Measurements from ENCODE around the gene TACR3. TPM values are rescaled to one million over a fixed set of nuclear protein-coding genes. Genes with fewer than 3 reads are reported as not detected.
"Not testable (repeated sequence)": the region's sequence is repeated elsewhere in the genome, so short reads cannot be mapped to it uniquely, and the experiment has no call there.

TACR3 gene
- total and polyA plus RNA-seq, 7 donors = not detected

- no peaks in the 10 kb centered on the region for H3K4me1 ChIP-seq
- no peaks in the 10 kb centered on the region for H3K36me3 ChIP-seq
- H3K4me3 ChIP-seq = no peak overlapping the region
- no peak overlapping the region for H3K27ac ChIP-seq
- TF ChIP-seq POLR2AphosphoS5 (IDR thresholded peaks at IDR 0.05) = no peak
- TF ChIP-seq EP300 (IDR thresholded peaks at IDR 0.05) = no peak
- TF ChIP-seq POLR2A (IDR thresholded peaks at IDR 0.05) = no peak
- TF ChIP-seq, protein P1, sequence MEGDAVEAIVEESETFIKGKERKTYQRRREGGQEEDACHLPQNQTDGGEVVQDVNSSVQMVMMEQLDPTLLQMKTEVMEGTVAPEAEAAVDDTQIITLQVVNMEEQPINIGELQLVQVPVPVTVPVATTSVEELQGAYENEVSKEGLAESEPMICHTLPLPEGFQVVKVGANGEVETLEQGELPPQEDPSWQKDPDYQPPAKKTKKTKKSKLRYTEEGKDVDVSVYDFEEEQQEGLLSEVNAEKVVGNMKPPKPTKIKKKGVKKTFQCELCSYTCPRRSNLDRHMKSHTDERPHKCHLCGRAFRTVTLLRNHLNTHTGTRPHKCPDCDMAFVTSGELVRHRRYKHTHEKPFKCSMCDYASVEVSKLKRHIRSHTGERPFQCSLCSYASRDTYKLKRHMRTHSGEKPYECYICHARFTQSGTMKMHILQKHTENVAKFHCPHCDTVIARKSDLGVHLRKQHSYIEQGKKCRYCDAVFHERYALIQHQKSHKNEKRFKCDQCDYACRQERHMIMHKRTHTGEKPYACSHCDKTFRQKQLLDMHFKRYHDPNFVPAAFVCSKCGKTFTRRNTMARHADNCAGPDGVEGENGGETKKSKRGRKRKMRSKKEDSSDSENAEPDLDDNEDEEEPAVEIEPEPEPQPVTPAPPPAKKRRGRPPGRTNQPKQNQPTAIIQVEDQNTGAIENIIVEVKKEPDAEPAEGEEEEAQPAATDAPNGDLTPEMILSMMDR (IDR thresholded peaks at IDR 0.05) = no peak
- H3K27me3 ChIP-seq = no peaks in the 10 kb centered on the region
- intact Hi-C loops (cut with DNase I) = no loop called here
- DNase-seq = no peak
- H3K9me3 ChIP-seq = peaks cover 0 to 4% (median 1%) of the 10 kb centered on the region in 4 donors
- 70 to 85% methylated on average over 4 of the region's 4 CpGs for WGBS, 2 donors
These were observed 73.8 kb downstream of the TACR3 start for GRCh38 chr4:103645991-103646390.

DNA sequence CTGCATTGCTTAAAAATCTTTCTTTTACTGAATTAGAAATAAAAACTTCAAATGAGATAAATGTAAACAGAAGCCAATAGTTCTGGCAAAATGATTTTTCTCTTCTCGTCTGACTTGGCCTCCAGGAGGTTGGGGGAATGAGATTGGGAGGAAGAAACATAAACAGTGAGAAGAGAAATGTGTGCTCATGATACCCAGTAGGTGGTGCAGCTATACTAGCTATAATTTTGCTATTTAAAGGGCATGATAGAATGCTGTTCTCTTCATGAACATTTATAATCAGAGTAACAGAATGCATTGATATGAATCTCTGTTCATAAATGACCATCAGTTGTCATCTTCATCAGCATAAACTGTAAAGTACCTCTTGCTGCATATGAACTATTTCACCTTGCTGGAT lies 85.5 kb downstream of the TACR3 start:
- intact Hi-C loops (cut with DNase I) = no loop called here
- no peaks in the 10 kb centered on the region for H3K4me1 ChIP-seq
- no peaks in the 10 kb centered on the region for H3K9me3 ChIP-seq
- H3K27ac ChIP-seq = no peak overlapping the region
- WGBS, 2 donors = 23 to 30% methylated on average over 1 of the region's 1 CpG
- no peaks in the 10 kb centered on the region for H3K36me3 ChIP-seq
- DNase-seq = no peak
- H3K27me3 ChIP-seq = no peaks in the 10 kb centered on the region
- no peak overlapping the region for H3K4me3 ChIP-seq
- TF ChIP-seq, protein P1 (IDR thresholded peaks at IDR 0.05) = no peak
- TF ChIP-seq EP300 (IDR thresholded peaks at IDR 0.05) = no peak
- TF ChIP-seq POLR2A (IDR thresholded peaks at IDR 0.05) = no peak
- TF ChIP-seq POLR2AphosphoS5 (IDR thresholded peaks at IDR 0.05) = no peak

DNA sequence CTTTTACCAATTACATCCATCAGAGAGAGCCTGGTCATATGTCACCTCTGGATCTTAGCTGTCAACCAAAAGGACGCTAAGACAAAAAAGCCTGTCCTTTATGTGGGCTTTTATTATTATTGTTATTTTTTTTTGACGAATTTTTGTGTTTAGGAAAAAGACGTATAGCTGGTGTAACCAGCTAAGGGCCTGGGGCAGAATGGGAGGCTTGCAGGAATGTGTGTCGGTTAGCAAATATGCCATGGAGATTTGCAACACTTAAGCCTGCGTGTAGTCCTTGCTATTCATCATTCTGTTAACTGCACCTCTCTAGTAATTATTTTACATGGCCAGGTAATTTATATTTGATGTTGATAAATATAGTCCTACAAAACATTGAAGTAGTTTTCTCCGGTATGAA lies 93.5 kb downstream of the TACR3 start:
- intact Hi-C loops (cut with DNase I) = no loop called here
- no peak for DNase-seq
- Histone ChIP-seq H3K36me3 (no peaks in the 10 kb centered on the region), H3K9me3 (no peaks in the 10 kb centered on the region), H3K4me3 (no peak overlapping the region), H3K27me3 (no peaks in the 10 kb centered on the region), H3K27ac (no peak overlapping the region), H3K4me1 (no peaks in the 10 kb centered on the region)
- 85 to 87% methylated on average over 6 of the region's 6 CpGs for WGBS, 2 donors
- no peak for TF ChIP-seq EP300 (IDR thresholded peaks at IDR 0.05)
- TF ChIP-seq POLR2AphosphoS5 (IDR thresholded peaks at IDR 0.05) = no peak
- no peak for TF ChIP-seq POLR2A (IDR thresholded peaks at IDR 0.05)
- TF ChIP-seq, protein P1 (IDR thresholded peaks at IDR 0.05) = no peak

- intact Hi-C loops (cut with DNase I) = no loop called here
- H3K4me3 ChIP-seq = no peak overlapping the region
- no peak overlapping the region for H3K27ac ChIP-seq
- H3K9me3 ChIP-seq = no peaks in the 10 kb centered on the region
- no peaks in the 10 kb centered on the region for H3K27me3 ChIP-seq
- no peaks in the 10 kb centered on the region for H3K36me3 ChIP-seq
- DNase-seq = no peak
- no peak for TF ChIP-seq POLR2A (IDR thresholded peaks at IDR 0.05)
- TF ChIP-seq EP300 (IDR thresholded peaks at IDR 0.05) = no peak
- no peak for TF ChIP-seq POLR2AphosphoS5 (IDR thresholded peaks at IDR 0.05)
- TF ChIP-seq, protein P1 (IDR thresholded peaks at IDR 0.05) = no peak
- 51 to 80% methylated on average over 3 of the region's 3 CpGs for WGBS, 2 donors
- no peaks in the 10 kb centered on the region for H3K4me1 ChIP-seq
These were observed 127.9 kb downstream of the TACR3 start for GRCh38 chr4:103591841-103592240.

DNA sequence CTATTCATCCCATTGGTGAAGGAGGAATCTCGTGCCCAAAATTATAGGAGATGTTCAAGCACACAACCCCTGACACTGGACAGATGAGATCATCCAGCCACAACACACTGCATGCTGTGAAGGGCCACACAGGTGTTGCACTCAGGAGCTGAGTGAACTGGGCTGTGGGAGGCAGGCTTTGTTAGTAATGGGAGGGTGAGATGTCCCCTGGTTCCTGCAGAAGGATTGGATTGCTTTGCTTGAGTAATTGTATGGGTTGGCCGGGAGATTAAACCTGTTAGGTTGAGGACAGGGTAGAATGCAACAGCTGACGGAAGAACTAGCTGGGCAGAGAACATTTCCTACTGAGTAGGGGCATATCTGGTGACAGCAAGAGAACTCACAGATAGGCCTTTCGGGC lies 152.2 kb downstream of the TACR3 start:
- H3K4me1 ChIP-seq = no peaks in the 10 kb centered on the region
- no peaks in the 10 kb centered on the region for H3K27me3 ChIP-seq
- H3K4me3 ChIP-seq = no peak overlapping the region
- DNase-seq = no peak
- H3K36me3 ChIP-seq = no peaks in the 10 kb centered on the region
- no peak overlapping the region for H3K27ac ChIP-seq
- TF ChIP-seq POLR2AphosphoS5 (IDR thresholded peaks at IDR 0.05) (no peak), EP300 (IDR thresholded peaks at IDR 0.05) (no peak), POLR2A (IDR thresholded peaks at IDR 0.05) (no peak)
- TF ChIP-seq, protein P1 (IDR thresholded peaks at IDR 0.05) = no peak
- intact Hi-C loops (cut with DNase I) = no loop called here
- H3K9me3 ChIP-seq = no peaks in the 10 kb centered on the region
- WGBS, 2 donors = 83 to 86% methylated on average over 4 of the region's 4 CpGs

- WGBS, 2 donors = 41 to 78% methylated on average over 3 of the region's 5 CpGs
- H3K27ac ChIP-seq; intact Hi-C loops (cut with DNase I): not testable (repeated sequence)
These were observed 160.6 kb downstream of the TACR3 start for GRCh38 chr4:103559178-103559577.

More at GRCh38 chr4:103559178-103559577, 160.6 kb downstream of the TACR3 start:
- H3K36me3 ChIP-seq, H3K27me3 ChIP-seq, H3K9me3 ChIP-seq, H3K4me3 ChIP-seq, H3K4me1 ChIP-seq, DNase-seq: not testable (repeated sequence)

All from sigmoid colon (tissue), 7 donors.